ENCODE measurements around the gene ACTA2. TPM values are rescaled to one million over a fixed set of nuclear protein-coding genes. Genes with fewer than 3 reads are reported as not detected.

Gene ACTA2
- total RNA-seq, 2 experiments from 2014 or later: 12.9 to 15.0 TPM

GRCh38 chr10:88990384-88991160 is 38.0 kb upstream of the ACTA2 start, which contains the start of gene FAS:
Gene FAS, plus strand, starts transcription at chr10:88990798. Its CDS starts 79 bp downstream, at chr10:88990877.
- H3K9me3 Mint-ChIP-seq (ENCODE audit: insufficient read depth): peaks cover 15% of the 10 kb centered on the region
- no peaks in the 10 kb centered on the region for H3K27me3 Mint-ChIP-seq (ENCODE audit: low read depth)
- H3K4me1 Mint-ChIP-seq (ENCODE audit: low read depth): peaks cover 71% of the 10 kb centered on the region
- CTCF ChIA-PET: interaction anchor here (0.7 to 9.0 kb wide), 23 partner anchors 8 to 227 kb away, joined by 3 to 98 read pairs (median 4); no protein-coding TSS in a partner anchor
- peak within 1 kb of the TSS; percentile 95 for H3K4me3 Mint-ChIP-seq
- peak; percentile 80 for ATAC-seq
- H3K36me3 Mint-ChIP-seq (ENCODE audit: low read depth): peaks cover 47% of the 10 kb centered on the region
- DNase-seq: peak; percentile 88
- POLR2A ChIA-PET: interaction anchor here (0.7 to 4.1 kb wide), 27 partner anchors 8 to 1128 kb away, joined by 3 to 35 read pairs (median 5); partner anchors contain the start of genes IFIT5, LIPA and STAMBPL1
- H3K27ac Mint-ChIP-seq: peak within 1 kb of the TSS; percentile 95

GRCh38 chr10:88989824-88990383 is 37.3 kb upstream of the ACTA2 start:
- H3K4me3 Mint-ChIP-seq: peak overlapping the region; percentile 95
- no peaks in the 10 kb centered on the region for H3K27me3 Mint-ChIP-seq (ENCODE audit: low read depth)
- DNase-seq: no peak
- POLR2A ChIA-PET: interaction anchor here (0.6 to 4.1 kb wide), 22 partner anchors 7 to 424 kb away, joined by 3 to 35 read pairs (median 6); partner anchors contain the start of genes IFIT5, LIPA and STAMBPL1
- peaks cover 15% of the 10 kb centered on the region for H3K9me3 Mint-ChIP-seq (ENCODE audit: insufficient read depth)
- peaks cover 47% of the 10 kb centered on the region for H3K36me3 Mint-ChIP-seq (ENCODE audit: low read depth)
- CTCF ChIA-PET: interaction anchor here (0.7 to 9.0 kb wide), 19 partner anchors 7 to 227 kb away, joined by 3 to 98 read pairs (median 4); no protein-coding TSS in a partner anchor
- peak overlapping the region; percentile 95 for H3K27ac Mint-ChIP-seq
- no peak for ATAC-seq
- peaks cover 71% of the 10 kb centered on the region for H3K4me1 Mint-ChIP-seq (ENCODE audit: low read depth)

GRCh38 chr10:88989423-88989822 is 36.9 kb upstream of the ACTA2 start:
- no peak for DNase-seq
- peaks cover 47% of the 10 kb centered on the region for H3K36me3 Mint-ChIP-seq (ENCODE audit: low read depth)
- ATAC-seq: no peak
- ChIA-PET POLR2A (interaction anchor here (0.6 to 4.1 kb wide), 10 partner anchors 10 to 262 kb away, joined by 3 to 35 read pairs (median 8); partner anchors contain the start of genes LIPA and STAMBPL1), CTCF (interaction anchor here (0.9 to 9.0 kb wide), 10 partner anchors 9 to 225 kb away, joined by 3 to 98 read pairs (median 6); no protein-coding TSS in a partner anchor)
- H3K27ac Mint-ChIP-seq: peak overlapping the region; percentile 65
- H3K27me3 Mint-ChIP-seq (ENCODE audit: low read depth): no peaks in the 10 kb centered on the region
- H3K4me1 Mint-ChIP-seq (ENCODE audit: low read depth): peaks cover 72% of the 10 kb centered on the region
- peaks cover 15% of the 10 kb centered on the region for H3K9me3 Mint-ChIP-seq (ENCODE audit: insufficient read depth)
- peak overlapping the region; percentile 95 for H3K4me3 Mint-ChIP-seq

- ChIA-PET POLR2A (interaction anchor here (0.9 to 1.1 kb wide), 2 partner anchors 8 to 263 kb away, joined by 3 to 4 read pairs; no protein-coding TSS in a partner anchor), CTCF (interaction anchor here (0.8 to 1.8 kb wide), 13 partner anchors 8 to 1169 kb away, joined by 3 to 8 read pairs (median 5); partner anchors contain the start of gene ATAD1)
- H3K4me3 Mint-ChIP-seq: no peak overlapping the region
- peaks cover 15% of the 10 kb centered on the region for H3K9me3 Mint-ChIP-seq (ENCODE audit: insufficient read depth)
- H3K27me3 Mint-ChIP-seq (ENCODE audit: low read depth): no peaks in the 10 kb centered on the region
- DNase-seq (no peak), ATAC-seq (no peak)
- peaks cover 64% of the 10 kb centered on the region for H3K4me1 Mint-ChIP-seq (ENCODE audit: low read depth)
- peak overlapping the region; percentile 20 for H3K27ac Mint-ChIP-seq
- H3K36me3 Mint-ChIP-seq (ENCODE audit: low read depth): peaks cover 51% of the 10 kb centered on the region
Measured at GRCh38 chr10:88987840-88988239, 35.3 kb upstream of the ACTA2 start.

GRCh38 chr10:88987243-88987725 is 34.7 kb upstream of the ACTA2 start:
- H3K27ac Mint-ChIP-seq: peak overlapping the region; percentile 82
- ATAC-seq (no peak), DNase-seq (peak; percentile 65)
- H3K4me3 Mint-ChIP-seq: peak overlapping the region; percentile 25
- peaks cover 61% of the 10 kb centered on the region for H3K4me1 Mint-ChIP-seq (ENCODE audit: low read depth)
- POLR2A ChIA-PET: interaction anchor here (0.7 to 1.1 kb wide), 4 partner anchors 9 to 263 kb away, joined by 3 to 4 read pairs (median 4); no protein-coding TSS in a partner anchor
- H3K27me3 Mint-ChIP-seq (ENCODE audit: low read depth): no peaks in the 10 kb centered on the region
- peaks cover 15% of the 10 kb centered on the region for H3K9me3 Mint-ChIP-seq (ENCODE audit: insufficient read depth)
- CTCF ChIA-PET: interaction anchor here (0.7 to 1.8 kb wide), 17 partner anchors 9 to 1169 kb away, joined by 3 to 12 read pairs (median 4); partner anchors contain the start of gene ATAD1
- H3K36me3 Mint-ChIP-seq (ENCODE audit: low read depth): peaks cover 48% of the 10 kb centered on the region

- ATAC-seq: no peak
- H3K4me3 Mint-ChIP-seq: no peak overlapping the region
- DNase-seq: no peak
- peaks cover 43% of the 10 kb centered on the region for H3K36me3 Mint-ChIP-seq (ENCODE audit: low read depth)
- peak overlapping the region; percentile 71 for H3K27ac Mint-ChIP-seq
- ChIA-PET CTCF (interaction anchor here (0.7 to 1.8 kb wide), 18 partner anchors 8 to 1168 kb away, joined by 3 to 12 read pairs (median 4); partner anchors contain the start of gene ATAD1), POLR2A (interaction anchor here (0.7 to 1.1 kb wide), 4 partner anchors 9 to 264 kb away, joined by 3 to 4 read pairs (median 4); no protein-coding TSS in a partner anchor)
- peaks cover 15% of the 10 kb centered on the region for H3K9me3 Mint-ChIP-seq (ENCODE audit: insufficient read depth)
- H3K4me1 Mint-ChIP-seq (ENCODE audit: low read depth): peaks cover 56% of the 10 kb centered on the region
- H3K27me3 Mint-ChIP-seq (ENCODE audit: low read depth): no peaks in the 10 kb centered on the region
Measured at GRCh38 chr10:88986549-88987242, 34.1 kb upstream of the ACTA2 start.

- ChIA-PET CTCF (no interaction called here), POLR2A (no interaction called here)
- Mint-ChIP-seq H3K36me3 (ENCODE audit: low read depth) (peaks cover 42% of the 10 kb centered on the region), H3K4me1 (ENCODE audit: low read depth) (peaks cover 46% of the 10 kb centered on the region), H3K4me3 (no peak overlapping the region), H3K27ac (no peak overlapping the region), H3K27me3 (ENCODE audit: low read depth) (no peaks in the 10 kb centered on the region), H3K9me3 (ENCODE audit: insufficient read depth) (peaks cover 15% of the 10 kb centered on the region)
- DNase-seq (no peak), ATAC-seq (no peak)
Measured at GRCh38 chr10:88984525-88984924, 32.0 kb upstream of the ACTA2 start.

GRCh38 chr10:88983939-88984338 is 31.4 kb upstream of the ACTA2 start:
- no peak for ATAC-seq
- H3K9me3 Mint-ChIP-seq (ENCODE audit: insufficient read depth): peaks cover 15% of the 10 kb centered on the region
- ChIA-PET CTCF (no interaction called here), POLR2A (no interaction called here)
- no peak overlapping the region for H3K4me3 Mint-ChIP-seq
- peaks cover 43% of the 10 kb centered on the region for H3K4me1 Mint-ChIP-seq (ENCODE audit: low read depth)
- peaks cover 40% of the 10 kb centered on the region for H3K36me3 Mint-ChIP-seq (ENCODE audit: low read depth)
- H3K27me3 Mint-ChIP-seq (ENCODE audit: low read depth): no peaks in the 10 kb centered on the region
- H3K27ac Mint-ChIP-seq: no peak overlapping the region
- DNase-seq: no peak

GRCh38 chr10:88983206-88983605 is 30.6 kb upstream of the ACTA2 start:
- Mint-ChIP-seq H3K4me3 (no peak overlapping the region), H3K36me3 (ENCODE audit: low read depth) (peaks cover 40% of the 10 kb centered on the region), H3K27me3 (ENCODE audit: low read depth) (no peaks in the 10 kb centered on the region), H3K27ac (no peak overlapping the region), H3K9me3 (ENCODE audit: insufficient read depth) (peaks cover 15% of the 10 kb centered on the region), H3K4me1 (ENCODE audit: low read depth) (peaks cover 37% of the 10 kb centered on the region)
- DNase-seq (no peak), ATAC-seq (no peak)
- CTCF ChIA-PET: interaction anchor here (1.0 to 1.2 kb wide), 3 partner anchors 18 to 50 kb away, joined by 3 to 5 read pairs (median 3); no protein-coding TSS in a partner anchor
- POLR2A ChIA-PET: no interaction called here

- H3K27me3 Mint-ChIP-seq (ENCODE audit: low read depth): no peaks in the 10 kb centered on the region
- ChIA-PET CTCF (interaction anchor here (0.8 to 1.2 kb wide), 6 partner anchors 9 to 172 kb away, joined by 3 to 6 read pairs (median 3); partner anchors contain the start of gene FAS), POLR2A (interaction anchor here (0.6 to 0.8 kb wide), 2 partner anchors 8 to 12 kb away, joined by 4 read pairs; partner anchors contain the start of gene FAS)
- peaks cover 7% of the 10 kb centered on the region for H3K9me3 Mint-ChIP-seq (ENCODE audit: insufficient read depth)
- DNase-seq (no peak), ATAC-seq (no peak)
- H3K4me3 Mint-ChIP-seq: no peak overlapping the region
- H3K27ac Mint-ChIP-seq: no peak overlapping the region
- H3K36me3 Mint-ChIP-seq (ENCODE audit: low read depth): peaks cover 32% of the 10 kb centered on the region
- peaks cover 28% of the 10 kb centered on the region for H3K4me1 Mint-ChIP-seq (ENCODE audit: low read depth)
Measured at GRCh38 chr10:88982366-88982765, 29.8 kb upstream of the ACTA2 start.

Data from activated CD8-positive, alpha-beta T cell treated with anti-CD3 and anti-CD28 coated beads, Interleukin-2, amount 10 ng/mL, durations not matched to agents 7 days and 5 days (primary cell).